A549 (cell line): Measurements from ENCODE around the gene MLLT10. TPM values are rescaled to one million over a fixed set of nuclear protein-coding genes. Genes with fewer than 3 reads are reported as not detected.

ENCODE experiments used
- ATAC-seq, 2 experiments: fragments of 200-7000 bp in 1 of 2; fragments of >200 bp in 1 of 2; cut with Nextera tagmentation in 1 of 2; cut with Tn5 transposase in 1 of 2; 3 replicates each; pipeline versions ENCODE4 v1.8.0 to v1.9.1; 2018 to 2020; ENCODE audit warnings: mild to moderate bottlenecking in 1 of 2, moderate library complexity in 1 of 2
- CTCF ChIA-PET: fragments of 300-600 bp; sonication (Branson Sonifier 250); formaldehyde crosslinking; extraction: SDS; loops from one replicate; lab custom pipeline; 2021; ENCODE audit warnings: antibody characterized with exemption, inconsistent platforms; lab: Yijun Ruan, JAX
- POLR2A ChIA-PET: fragments of 350-600 bp; formaldehyde crosslinking; extraction: SDS; loops from one replicate; lab custom pipeline; 2021; ENCODE audit warnings: antibody characterized with exemption, inconsistent platforms; lab: Yijun Ruan, JAX
- DNase-seq, 2 experiments: peaks; one replicate each; pipeline versions ENCODE4 v3.0.0 to v3.0.0-alpha.2; 2011 to 2016; ENCODE audit warnings: low read depth in 1 of 2, low spot score in 1 of 2
- FAIRE-seq: peaks from 2 replicates; lab custom pipeline; 2011; peaks lifted over from hg19 to GRCh38; lab: Jason Lieb, UNC
- H3K27ac ChIP-seq, 2 experiments: fragments of >200 bp; sonication (Bioruptor Twin); formaldehyde crosslinking; 3 replicates each; pipeline ENCODE4 v1.5.1; 2016 to 2017
- H3K4me1 ChIP-seq: fragments of >200 bp; sonication (Bioruptor Twin); formaldehyde crosslinking; 3 replicates; pipeline ENCODE4 v1.6.1; 2016
- H3K4me2 ChIP-seq: fragments of >200 bp; sonication (Bioruptor Twin); formaldehyde crosslinking; 3 replicates; pipeline ENCODE4 v1.6.1; 2016
- H3K4me3 ChIP-seq: fragments of >200 bp; sonication (Bioruptor Twin); formaldehyde crosslinking; 3 replicates; pipeline ENCODE4 v1.5.1; 2016
- H3K9me3 ChIP-seq: fragments of >200 bp; sonication (Bioruptor Twin); formaldehyde crosslinking; 3 replicates; pipeline ENCODE4 v1.6.1; 2016
- BCL3 ChIP-seq: fragments of >200 bp; sonication (Bioruptor Twin); formaldehyde crosslinking; IDR thresholded peaks from 3 replicates; pipeline ENCODE4 v1.6.1; 2016
- BHLHE40 ChIP-seq: IDR thresholded peaks from 2 replicates; pipeline ENCODE4 v1.6.1; 2012; ENCODE audit warnings: low read depth, low read length, inconsistent platforms
- CBX2 ChIP-seq: fragments of 200-600 bp; sonication (generic); IDR thresholded peaks from 2 replicates; pipeline ENCODE4 v1.6.1; 2016; ENCODE audit warnings: low read depth, mild to moderate bottlenecking, borderline replicate concordance
- CBX8 ChIP-seq: fragments of 200-600 bp; sonication (generic); IDR thresholded peaks from 2 replicates; pipeline ENCODE4 v1.6.1; 2016
- CHD2 ChIP-seq: fragments of 150-350 bp; IDR thresholded peaks from 2 replicates; pipeline ENCODE4 v1.6.1; 2014; ENCODE audit warnings: low read length; ENCODE audit not compliant: partially characterized antibody
- CHD4 ChIP-seq: fragments of 200-600 bp; sonication (generic); IDR thresholded peaks from 2 replicates; pipeline ENCODE4 v1.6.1; 2016; ENCODE audit warnings: antibody characterized with exemption, mild to moderate bottlenecking, borderline replicate concordance
- ELK1 ChIP-seq: fragments of 150-350 bp; IDR thresholded peaks from 2 replicates; pipeline ENCODE4 v1.6.1; 2014; ENCODE audit warnings: low read depth, mild to moderate bottlenecking, low read length
- EP300 ChIP-seq, 2 experiments: fragments of >200 bp; sonication (Bioruptor Twin); formaldehyde crosslinking; IDR thresholded peaks; 2 replicates in 1 of 2; 3 replicates in 1 of 2; pipeline ENCODE4 v1.6.1; 2016 to 2017
- GATA3 ChIP-seq: IDR thresholded peaks from 2 replicates; pipeline ENCODE4 v1.6.1; 2012; ENCODE audit warnings: borderline replicate concordance
- HDAC2 ChIP-seq: fragments of 200-600 bp; sonication (generic); IDR thresholded peaks from 2 replicates; pipeline ENCODE4 v1.6.1; 2016
- HOXB13 ChIP-seq: fragments of 250-450 bp; sonication (Bioruptor Pico); IDR thresholded peaks from 2 replicates; pipeline ENCODE4 v1.5.0; 2020; ENCODE audit warnings: low read depth, mild to moderate bottlenecking, moderate library complexity
- HOXB5 ChIP-seq: fragments of 250-450 bp; sonication (Bioruptor Pico); IDR thresholded peaks from 2 replicates; pipeline ENCODE4 v1.5.0; 2020; ENCODE audit warnings: mild to moderate bottlenecking, moderate library complexity
- KDM1A ChIP-seq: fragments of 200-600 bp; sonication (generic); IDR thresholded peaks from 2 replicates; pipeline ENCODE4 v1.6.1; 2016; ENCODE audit warnings: low read depth, mild to moderate bottlenecking
- POLR2A ChIP-seq: IDR thresholded peaks from 2 replicates; pipeline ENCODE4 v1.6.1; 2012; ENCODE audit warnings: mild to moderate bottlenecking, low read length
- POLR2AphosphoS2 ChIP-seq: conservative IDR thresholded peaks from 2 replicates; pipeline ENCODE4 v1.6.1; 2012; ENCODE audit warnings: low read length, improper control_type of control experiment, inconsistent platforms
- RAD21 ChIP-seq, 2 experiments: fragments of >200 bp in 1 of 2; sonication (Bioruptor Twin) in 1 of 2; formaldehyde crosslinking in 1 of 2; IDR thresholded peaks in 1 of 2; conservative IDR thresholded peaks in 1 of 2; 2 replicates in 1 of 2; 3 replicates in 1 of 2; pipeline ENCODE4 v1.6.1; 2012 to 2018; ENCODE audit warnings: inconsistent platforms in 1 of 2
- RARB ChIP-seq: fragments of 250-450 bp; sonication (Bioruptor Pico); IDR thresholded peaks from 2 replicates; pipeline ENCODE4 v1.8.0; 2021; ENCODE audit warnings: mild to moderate bottlenecking, moderate library complexity
- RCOR1 ChIP-seq: fragments of 150-350 bp; IDR thresholded peaks from 2 replicates; pipeline ENCODE4 v1.6.1; 2014; ENCODE audit warnings: antibody characterized with exemption, low read length, low read depth
- RFX5 ChIP-seq: fragments of 450-650 bp; IDR thresholded peaks from 2 replicates; pipeline ENCODE4 v1.7.1; 2014; ENCODE audit warnings: antibody characterized with exemption, mild to moderate bottlenecking, moderate library complexity
- RNF2 ChIP-seq: fragments of 200-600 bp; sonication (generic); IDR thresholded peaks from 2 replicates; pipeline ENCODE4 v1.6.1; 2016; ENCODE audit warnings: low read depth, mild to moderate bottlenecking, antibody characterized with exemption, moderate library complexity, borderline replicate concordance
- SMC3 ChIP-seq: fragments of >200 bp; sonication (Bioruptor Twin); formaldehyde crosslinking; IDR thresholded peaks from 3 replicates; pipeline ENCODE4 v1.6.1; 2018; ENCODE audit warnings: inconsistent platforms
- SREBF2 ChIP-seq: fragments of 450-650 bp; IDR thresholded peaks from 2 replicates; pipeline ENCODE4 v1.6.1; 2014; ENCODE audit warnings: mild to moderate bottlenecking, moderate library complexity
- TFCP2L1 ChIP-seq: fragments of 250-450 bp; sonication (Bioruptor Pico); IDR thresholded peaks from 2 replicates; pipeline ENCODE4 v1.5.0; 2021; ENCODE audit warnings: mild to moderate bottlenecking
- ZNF302 ChIP-seq: fragments of 250-450 bp; sonication (Bioruptor Pico); IDR thresholded peaks from 2 replicates; pipeline ENCODE4 v1.9.0; 2021; ENCODE audit warnings: inconsistent platforms, mild to moderate bottlenecking, moderate library complexity
- WGBS: methylation state at CpG from one replicate; pipeline ENCODE4 v1.1.6; 2017; ENCODE audit errors: missing lambda C conversion rate; 5-methylcytosine and 5-hydroxymethylcytosine counted together
- polyA plus RNA-seq, 4 experiments: library from polyadenylated mRNA; depleted of rRNA in 3 of 4; stranded (reverse); fragments of >200 nt; fragmentation: RNase III in 1 of 4; extraction: RNeasy Plus Mini Kit Qiagen cat#74134 plus additional on column Dnase treatment in 1 of 4; gene quantifications; 2 replicates in 3 of 4; 3 replicates in 1 of 4; pipeline ENCODE4 v1.2.3, GENCODE V29; 2011 to 2017
- TF ChIP-seq, protein P1 (sequence below): fragments of >200 bp; sonication (Bioruptor Twin); formaldehyde crosslinking; IDR thresholded peaks from 3 replicates; pipeline ENCODE4 v1.5.1; 2016
- TF ChIP-seq, protein P2 (sequence below): fragments of 450-650 bp; IDR thresholded peaks from 2 replicates; pipeline ENCODE4 v1.6.1; 2014; ENCODE audit warnings: antibody characterized with exemption

Gene MLLT10
- polyA plus RNA-seq, 2 of the 4 experiments (the other 2 are of a cell fraction): 41.7 to 54.1 TPM

DNA sequence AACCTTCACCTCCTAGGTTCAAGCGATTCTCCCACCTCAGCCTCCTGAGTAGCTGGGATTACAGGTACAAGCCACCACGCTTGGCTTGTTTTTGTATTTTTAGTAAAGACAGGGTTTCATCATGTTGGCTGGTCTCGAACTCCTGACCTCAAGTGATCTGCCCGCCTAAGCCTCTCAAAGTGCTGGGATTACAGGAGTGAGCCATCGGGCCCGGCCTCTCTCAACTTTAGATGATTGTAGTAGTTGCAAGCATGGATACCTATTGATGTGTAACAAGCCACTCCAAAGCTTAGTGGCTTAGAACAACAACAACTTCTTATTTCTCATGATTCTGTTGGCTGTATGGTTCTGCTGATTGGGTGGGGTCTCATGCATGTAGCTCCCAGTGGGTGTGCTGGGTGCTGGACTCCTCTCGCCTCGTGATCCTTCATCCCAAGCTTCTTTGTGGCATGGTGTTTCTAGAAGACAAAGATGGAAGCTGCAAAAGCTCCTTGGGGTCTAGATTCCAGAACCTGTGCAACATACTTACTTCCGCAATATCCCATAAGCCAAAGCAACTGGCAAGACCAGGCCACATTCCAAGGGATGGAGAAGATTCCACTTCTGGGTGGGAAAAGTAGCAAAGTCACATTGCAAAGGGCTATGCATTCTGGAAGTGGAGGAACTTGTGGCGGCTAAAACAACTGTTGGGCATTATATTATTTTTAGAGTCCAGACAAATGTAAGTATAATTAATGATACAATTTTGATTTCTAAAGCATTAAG, 46.4 kb upstream of the MLLT10 start:
- Histone ChIP-seq H3K27ac (no peak overlapping the region), H3K9me3 (peaks cover 3% of the 10 kb centered on the region; the same call in 2 of the 3 replicates), H3K4me2 (no peak overlapping the region), H3K4me1 (peaks cover 42% of the 10 kb centered on the region), H3K4me3 (no peak overlapping the region)
- CTCF ChIA-PET: interaction anchor here (0.9 to 2.9 kb wide), 4 partner anchors 8 to 208 kb away, joined by 3 to 17 read pairs (median 4); no protein-coding TSS in a partner anchor
- POLR2A ChIA-PET: no interaction called here
- 96% methylated on average over 10 of the region's 10 CpGs for WGBS
- DNase-seq: no peak
- TF ChIP-seq SMC3: no peak
- TF ChIP-seq HDAC2: no peak
- no peak for TF ChIP-seq BCL3
- no peak for TF ChIP-seq RARB (CRISPR knock-in tag)
- TF ChIP-seq, protein P1, sequence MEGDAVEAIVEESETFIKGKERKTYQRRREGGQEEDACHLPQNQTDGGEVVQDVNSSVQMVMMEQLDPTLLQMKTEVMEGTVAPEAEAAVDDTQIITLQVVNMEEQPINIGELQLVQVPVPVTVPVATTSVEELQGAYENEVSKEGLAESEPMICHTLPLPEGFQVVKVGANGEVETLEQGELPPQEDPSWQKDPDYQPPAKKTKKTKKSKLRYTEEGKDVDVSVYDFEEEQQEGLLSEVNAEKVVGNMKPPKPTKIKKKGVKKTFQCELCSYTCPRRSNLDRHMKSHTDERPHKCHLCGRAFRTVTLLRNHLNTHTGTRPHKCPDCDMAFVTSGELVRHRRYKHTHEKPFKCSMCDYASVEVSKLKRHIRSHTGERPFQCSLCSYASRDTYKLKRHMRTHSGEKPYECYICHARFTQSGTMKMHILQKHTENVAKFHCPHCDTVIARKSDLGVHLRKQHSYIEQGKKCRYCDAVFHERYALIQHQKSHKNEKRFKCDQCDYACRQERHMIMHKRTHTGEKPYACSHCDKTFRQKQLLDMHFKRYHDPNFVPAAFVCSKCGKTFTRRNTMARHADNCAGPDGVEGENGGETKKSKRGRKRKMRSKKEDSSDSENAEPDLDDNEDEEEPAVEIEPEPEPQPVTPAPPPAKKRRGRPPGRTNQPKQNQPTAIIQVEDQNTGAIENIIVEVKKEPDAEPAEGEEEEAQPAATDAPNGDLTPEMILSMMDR: no peak
- no peak for TF ChIP-seq HOXB13 (CRISPR knock-in tag)
- no peak for TF ChIP-seq HOXB5 (CRISPR knock-in tag)
- no peak for TF ChIP-seq RCOR1
- TF ChIP-seq CHD2: no peak
- TF ChIP-seq CBX8: no peak
- TF ChIP-seq ELK1: no peak
- TF ChIP-seq RFX5: no peak
- TF ChIP-seq TFCP2L1 (CRISPR knock-in tag): no peak
- TF ChIP-seq, protein P2, sequence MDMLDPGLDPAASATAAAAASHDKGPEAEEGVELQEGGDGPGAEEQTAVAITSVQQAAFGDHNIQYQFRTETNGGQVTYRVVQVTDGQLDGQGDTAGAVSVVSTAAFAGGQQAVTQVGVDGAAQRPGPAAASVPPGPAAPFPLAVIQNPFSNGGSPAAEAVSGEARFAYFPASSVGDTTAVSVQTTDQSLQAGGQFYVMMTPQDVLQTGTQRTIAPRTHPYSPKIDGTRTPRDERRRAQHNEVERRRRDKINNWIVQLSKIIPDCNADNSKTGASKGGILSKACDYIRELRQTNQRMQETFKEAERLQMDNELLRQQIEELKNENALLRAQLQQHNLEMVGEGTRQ: no peak
- TF ChIP-seq RAD21 (conservative IDR thresholded peaks at IDR 0.05 in 1 of 2, IDR thresholded peaks at IDR 0.05 in 1 of 2): no peak
- no peak for TF ChIP-seq POLR2A
- peak; percentile 18 for FAIRE-seq
- ATAC-seq: no peak

DNA sequence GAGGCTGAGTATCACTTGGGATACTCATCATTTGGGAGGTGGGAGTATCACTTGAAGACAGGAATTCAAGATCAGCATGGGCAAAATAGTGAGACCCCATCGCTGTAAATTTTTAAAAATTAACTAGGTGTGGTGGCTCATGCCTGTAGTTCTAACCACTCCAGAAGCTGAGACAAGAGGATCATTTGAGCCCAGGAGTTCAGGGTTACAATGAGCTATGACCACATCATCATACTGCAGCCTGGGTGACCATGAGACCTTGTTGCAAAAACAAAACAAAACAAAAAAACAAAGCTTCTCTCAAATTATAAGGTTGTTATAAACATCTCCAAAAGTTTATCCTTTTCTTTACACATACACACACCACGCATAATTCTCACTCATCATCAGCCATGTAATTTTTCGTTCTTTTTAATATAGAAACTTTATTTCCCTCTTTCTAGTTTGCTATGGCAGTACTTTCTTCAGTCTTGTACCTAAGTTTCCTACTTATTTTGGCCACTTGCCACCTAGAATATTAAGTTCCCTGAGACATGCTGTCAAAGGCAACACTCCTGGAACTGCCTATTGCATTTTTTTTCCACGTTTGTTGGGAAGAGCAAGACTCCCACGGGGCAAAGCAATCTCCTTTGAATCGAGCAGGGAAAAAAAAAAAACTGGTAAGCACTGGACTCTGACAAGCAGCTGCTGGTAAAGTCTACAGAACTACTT, 45.6 kb upstream of the MLLT10 start:
- Histone ChIP-seq H3K27ac (peak overlapping the region; percentile 34 to 74; a peak in 5 of 6 replicates), H3K9me3 (no peaks in the 10 kb centered on the region), H3K4me1 (peaks cover 50% of the 10 kb centered on the region), H3K4me3 (no peak overlapping the region), H3K4me2 (peak overlapping the region; percentile 29; the same call in 2 of the 3 replicates)
- peak in 1 of 2 experiments; percentile 37 for DNase-seq
- ATAC-seq: peak in 1 of 2 experiments; percentile 63; a peak in 4 of 6 replicates
- POLR2A ChIA-PET: no interaction called here
- CTCF ChIA-PET: interaction anchor here (0.9 to 9.4 kb wide), 4 partner anchors 8 to 210 kb away, joined by 3 to 97 read pairs (median 10); no protein-coding TSS in a partner anchor
- no peak for FAIRE-seq
- 44% methylated on average over 6 of the region's 6 CpGs for WGBS
- TF ChIP-seq BHLHE40 (no peak), ZNF302 (CRISPR knock-in tag) (no peak), RNF2 (no peak), GATA3 (no peak), KDM1A (no peak), CBX2 (no peak), SREBF2 (no peak), CHD4 (no peak), BCL3 (no peak), EP300 (IDR thresholded peaks at IDR 0.05) (no peak), RARB (CRISPR knock-in tag) (no peak), POLR2AphosphoS2 (no peak)
